ENCODE results near the gene IL6ST.
A peak's percentile ranks its signal among the peaks of the same experiment; 100 is the strongest.

IL6ST gene

GRCh38 chr5:55927861-55928655 is 66.7 kb downstream of the IL6ST start:
- Histone ChIP-seq H3K36me3 (ENCODE audit: control insufficient read depth in 1 of 2, insufficient read depth in 2 of 2, low read length in 2 of 2) (no peaks in the 10 kb centered on the region), H3K4me1 (ENCODE audit: control insufficient read depth in 1 of 2, insufficient read depth in 2 of 2, low read length in 2 of 2) (peaks cover 0 to under 1% of the 10 kb centered on the region in 2 donors), H3K27ac (ENCODE audit: low read length) (no peak overlapping the region), H3K27me3 (ENCODE audit: low read depth, low read length) (no peaks in the 10 kb centered on the region), H3K4me3 (ENCODE audit: low read depth in 1 of 2, low read length in 2 of 2) (no peak overlapping the region), H3K9me3 (ENCODE audit: control insufficient read depth in 1 of 2, low read length in 2 of 2) (no peaks in the 10 kb centered on the region)

- peaks cover 0 to 3% of the 10 kb centered on the region in 2 donors for H3K4me1 ChIP-seq (ENCODE audit: control insufficient read depth in 1 of 2, insufficient read depth in 2 of 2, low read length in 2 of 2)
These were observed 68.3 kb downstream of the IL6ST start for GRCh38 chr5:55926476-55926875.

GRCh38 chr5:55925712-55926111 is 69.1 kb downstream of the IL6ST start:
- peaks cover 0 to 3% of the 10 kb centered on the region in 2 donors for H3K4me1 ChIP-seq (ENCODE audit: control insufficient read depth in 1 of 2, insufficient read depth in 2 of 2, low read length in 2 of 2)
- H3K27ac ChIP-seq (ENCODE audit: low read length), result no peak overlapping the region
- H3K27me3 ChIP-seq (ENCODE audit: low read depth, low read length), result no peaks in the 10 kb centered on the region
- H3K9me3 ChIP-seq (ENCODE audit: control insufficient read depth in 1 of 2, low read length in 2 of 2), result no peaks in the 10 kb centered on the region
- no peaks in the 10 kb centered on the region for H3K36me3 ChIP-seq (ENCODE audit: control insufficient read depth in 1 of 2, insufficient read depth in 2 of 2, low read length in 2 of 2)
- H3K4me3 ChIP-seq (ENCODE audit: low read depth in 1 of 2, low read length in 2 of 2), result no peak overlapping the region

More at GRCh38 chr5:55926476-55926875, 68.3 kb downstream of the IL6ST start:
- H3K27ac ChIP-seq (ENCODE audit: low read length), result no peak overlapping the region
- H3K9me3 ChIP-seq (ENCODE audit: control insufficient read depth in 1 of 2, low read length in 2 of 2), result no peaks in the 10 kb centered on the region
- H3K27me3 ChIP-seq (ENCODE audit: low read depth, low read length), result no peaks in the 10 kb centered on the region
- H3K36me3 ChIP-seq (ENCODE audit: control insufficient read depth in 1 of 2, insufficient read depth in 2 of 2, low read length in 2 of 2), result no peaks in the 10 kb centered on the region
- no peak overlapping the region for H3K4me3 ChIP-seq (ENCODE audit: low read depth in 1 of 2, low read length in 2 of 2)

- Histone ChIP-seq H3K4me3 (ENCODE audit: low read depth in 1 of 2, low read length in 2 of 2) (no peak overlapping the region), H3K27ac (ENCODE audit: low read length) (no peak overlapping the region), H3K36me3 (ENCODE audit: control insufficient read depth in 1 of 2, insufficient read depth in 2 of 2, low read length in 2 of 2) (no peaks in the 10 kb centered on the region), H3K27me3 (ENCODE audit: low read depth, low read length) (no peaks in the 10 kb centered on the region), H3K9me3 (ENCODE audit: control insufficient read depth in 1 of 2, low read length in 2 of 2) (no peaks in the 10 kb centered on the region), H3K4me1 (ENCODE audit: control insufficient read depth in 1 of 2, insufficient read depth in 2 of 2, low read length in 2 of 2) (peaks cover 0 to 3% of the 10 kb centered on the region in 2 donors)
These were observed 69.6 kb downstream of the IL6ST start for GRCh38 chr5:55925181-55925580.

- Histone ChIP-seq H3K9me3 (ENCODE audit: control insufficient read depth in 1 of 2, low read length in 2 of 2) (no peaks in the 10 kb centered on the region), H3K27ac (ENCODE audit: low read length) (no peak overlapping the region), H3K4me3 (ENCODE audit: low read depth in 1 of 2, low read length in 2 of 2) (no peak overlapping the region), H3K27me3 (ENCODE audit: low read depth, low read length) (no peaks in the 10 kb centered on the region), H3K4me1 (ENCODE audit: control insufficient read depth in 1 of 2, insufficient read depth in 2 of 2, low read length in 2 of 2) (peaks cover 0 to 3% of the 10 kb centered on the region in 2 donors), H3K36me3 (ENCODE audit: control insufficient read depth in 1 of 2, insufficient read depth in 2 of 2, low read length in 2 of 2) (no peaks in the 10 kb centered on the region)
These were observed 70.0 kb downstream of the IL6ST start for GRCh38 chr5:55924744-55925143.

- Histone ChIP-seq H3K36me3 (ENCODE audit: control insufficient read depth in 1 of 2, insufficient read depth in 2 of 2, low read length in 2 of 2) (no peaks in the 10 kb centered on the region), H3K4me3 (ENCODE audit: low read depth in 1 of 2, low read length in 2 of 2) (peak overlapping the region; percentile 47 to 51), H3K9me3 (ENCODE audit: control insufficient read depth in 1 of 2, low read length in 2 of 2) (no peaks in the 10 kb centered on the region), H3K4me1 (ENCODE audit: control insufficient read depth in 1 of 2, insufficient read depth in 2 of 2, low read length in 2 of 2) (peaks cover 0 to 3% of the 10 kb centered on the region in 2 donors), H3K27ac (ENCODE audit: low read length) (no peak overlapping the region), H3K27me3 (ENCODE audit: low read depth, low read length) (no peaks in the 10 kb centered on the region)
These were observed 70.8 kb downstream of the IL6ST start for GRCh38 chr5:55923865-55924500.

- H3K9me3 ChIP-seq (ENCODE audit: control insufficient read depth in 1 of 2, low read length in 2 of 2), result no peaks in the 10 kb centered on the region
- H3K4me1 ChIP-seq (ENCODE audit: control insufficient read depth in 1 of 2, insufficient read depth in 2 of 2, low read length in 2 of 2), result peaks cover 0 to 3% of the 10 kb centered on the region in 2 donors
- peak overlapping the region; percentile 48 for H3K27ac ChIP-seq (ENCODE audit: low read length)
- no peaks in the 10 kb centered on the region for H3K36me3 ChIP-seq (ENCODE audit: control insufficient read depth in 1 of 2, insufficient read depth in 2 of 2, low read length in 2 of 2)
- H3K27me3 ChIP-seq (ENCODE audit: low read depth, low read length), result no peaks in the 10 kb centered on the region
- H3K4me3 ChIP-seq (ENCODE audit: low read depth in 1 of 2, low read length in 2 of 2), result peak overlapping the region; percentile 47 to 51
These were observed 71.5 kb downstream of the IL6ST start for GRCh38 chr5:55923177-55923771.

GRCh38 chr5:55921617-55922016 is 73.1 kb downstream of the IL6ST start:
- no peaks in the 10 kb centered on the region for H3K9me3 ChIP-seq (ENCODE audit: control insufficient read depth in 1 of 2, low read length in 2 of 2)
- no peaks in the 10 kb centered on the region for H3K27me3 ChIP-seq (ENCODE audit: low read depth, low read length)
- no peaks in the 10 kb centered on the region for H3K36me3 ChIP-seq (ENCODE audit: control insufficient read depth in 1 of 2, insufficient read depth in 2 of 2, low read length in 2 of 2)
- H3K4me1 ChIP-seq (ENCODE audit: control insufficient read depth in 1 of 2, insufficient read depth in 2 of 2, low read length in 2 of 2), result peaks cover 0 to 3% of the 10 kb centered on the region in 2 donors
- H3K4me3 ChIP-seq (ENCODE audit: low read depth in 1 of 2, low read length in 2 of 2), result no peak overlapping the region
- no peak overlapping the region for H3K27ac ChIP-seq (ENCODE audit: low read length)

GRCh38 chr5:55920784-55921183 is 74.0 kb downstream of the IL6ST start:
- Histone ChIP-seq H3K9me3 (ENCODE audit: control insufficient read depth in 1 of 2, low read length in 2 of 2) (no peaks in the 10 kb centered on the region), H3K27ac (ENCODE audit: low read length) (no peak overlapping the region), H3K36me3 (ENCODE audit: control insufficient read depth in 1 of 2, insufficient read depth in 2 of 2, low read length in 2 of 2) (no peaks in the 10 kb centered on the region), H3K4me1 (ENCODE audit: control insufficient read depth in 1 of 2, insufficient read depth in 2 of 2, low read length in 2 of 2) (peaks cover 0 to 3% of the 10 kb centered on the region in 2 donors), H3K27me3 (ENCODE audit: low read depth, low read length) (no peaks in the 10 kb centered on the region), H3K4me3 (ENCODE audit: low read depth in 1 of 2, low read length in 2 of 2) (no peak overlapping the region)

- H3K9me3 ChIP-seq (ENCODE audit: control insufficient read depth in 1 of 2, low read length in 2 of 2), result no peaks in the 10 kb centered on the region
- no peaks in the 10 kb centered on the region for H3K27me3 ChIP-seq (ENCODE audit: low read depth, low read length)
- no peaks in the 10 kb centered on the region for H3K36me3 ChIP-seq (ENCODE audit: control insufficient read depth in 1 of 2, insufficient read depth in 2 of 2, low read length in 2 of 2)
- H3K4me3 ChIP-seq (ENCODE audit: low read depth in 1 of 2, low read length in 2 of 2), result no peak overlapping the region
- H3K4me1 ChIP-seq (ENCODE audit: control insufficient read depth in 1 of 2, insufficient read depth in 2 of 2, low read length in 2 of 2), result peaks cover 0 to 3% of the 10 kb centered on the region in 2 donors
- no peak overlapping the region for H3K27ac ChIP-seq (ENCODE audit: low read length)
These were observed 75.1 kb downstream of the IL6ST start for GRCh38 chr5:55919625-55920024.

All from muscle layer of duodenum (tissue), 2 donors.